HG02623 (cell line): ENCODE data around the gene C1orf141.
"Not testable (repeated sequence)": the region's sequence is repeated elsewhere in the genome, so short reads cannot be mapped to it uniquely, and the experiment has no call there.

Experiments
- ATAC-seq: cut with Tn5 transposase; IDR thresholded peaks from one replicate; pipeline ENCODE4 v1.9.1; 2021; ENCODE audit warnings: moderate library complexity; ENCODE audit not compliant: unreplicated experiment

The C1orf141 gene

GRCh38 chr1:67134695-67135094 is at the start of gene C1orf141:
Gene C1orf141 (minus strand): TSS chr1:67134970. CDS start chr1:67127240, 7,730 bp downstream.
- no peak for ATAC-seq

GRCh38 chr1:67175530-67176087 is 40.8 kb upstream of the C1orf141 start:
- ATAC-seq = no peak

DNA sequence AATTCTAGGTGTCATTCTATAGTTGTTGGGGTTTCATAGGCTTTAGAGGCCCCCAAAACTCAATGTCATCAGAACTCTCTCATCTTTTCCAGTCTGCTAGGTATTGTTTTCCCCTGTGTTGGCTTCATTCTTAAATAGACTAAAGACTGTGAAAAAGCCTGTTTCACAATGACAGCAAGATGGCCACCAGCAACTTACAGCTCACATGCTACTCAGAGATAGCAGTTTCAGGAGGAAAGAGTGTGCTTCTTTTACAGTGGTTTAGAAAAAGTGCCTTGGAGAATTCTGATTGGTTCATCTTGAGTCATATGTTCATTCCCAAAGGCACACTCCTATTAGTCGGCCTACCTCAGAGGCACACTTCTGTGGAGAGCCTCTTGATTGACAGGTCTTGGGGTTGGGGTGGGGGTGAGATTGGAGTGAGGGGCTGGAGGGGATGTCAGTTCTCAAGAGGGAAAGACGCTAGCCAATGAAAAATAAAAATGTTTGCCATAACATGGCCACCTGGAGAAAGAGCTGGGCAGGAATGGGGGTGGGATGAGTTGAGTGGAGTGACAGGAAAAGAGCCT is 40.0 kb upstream of the C1orf141 start:
- ATAC-seq = peak; percentile 46

DNA sequence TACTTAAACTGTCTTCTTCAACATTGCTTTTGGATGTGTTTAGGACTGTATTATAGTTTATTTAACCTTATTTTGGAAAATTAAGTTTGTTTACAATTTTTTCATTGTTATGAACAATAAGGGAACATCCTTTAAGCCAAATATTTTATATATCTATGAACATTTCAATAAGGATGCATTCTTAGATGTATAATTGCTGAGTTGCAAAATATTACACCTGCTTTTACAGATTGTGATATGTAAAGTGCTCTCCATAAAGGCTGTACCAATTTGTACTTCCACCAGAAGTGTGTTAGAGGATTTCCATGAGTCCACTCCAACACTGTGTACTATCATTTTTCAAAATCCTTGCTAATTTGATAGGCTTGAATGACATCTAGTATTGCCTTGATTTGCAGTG is 39.2 kb upstream of the C1orf141 start:
- ATAC-seq = no peak

- no peak for ATAC-seq
Observed at GRCh38 chr1:67171978-67172377, 37.2 kb upstream of the C1orf141 start.

DNA sequence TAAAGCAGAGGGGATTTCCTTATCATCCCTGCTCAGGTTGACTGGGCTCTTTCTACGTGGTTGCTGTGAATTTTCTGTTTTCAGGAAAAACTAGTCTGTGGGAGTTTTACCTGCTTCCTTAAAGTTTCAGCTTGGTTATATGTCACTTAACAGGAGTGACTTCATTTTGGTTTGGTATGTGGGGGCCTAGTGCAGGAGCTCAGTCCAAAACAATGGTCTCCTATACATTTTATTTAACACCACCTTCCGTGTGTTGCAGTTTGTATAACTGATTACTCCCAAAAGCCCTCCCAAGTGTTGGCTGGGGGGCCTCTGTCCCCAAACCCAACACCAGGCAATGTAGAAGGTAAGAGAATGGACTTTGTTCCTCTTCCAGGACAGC is 36.8 kb upstream of the C1orf141 start:
- ATAC-seq = no peak

DNA sequence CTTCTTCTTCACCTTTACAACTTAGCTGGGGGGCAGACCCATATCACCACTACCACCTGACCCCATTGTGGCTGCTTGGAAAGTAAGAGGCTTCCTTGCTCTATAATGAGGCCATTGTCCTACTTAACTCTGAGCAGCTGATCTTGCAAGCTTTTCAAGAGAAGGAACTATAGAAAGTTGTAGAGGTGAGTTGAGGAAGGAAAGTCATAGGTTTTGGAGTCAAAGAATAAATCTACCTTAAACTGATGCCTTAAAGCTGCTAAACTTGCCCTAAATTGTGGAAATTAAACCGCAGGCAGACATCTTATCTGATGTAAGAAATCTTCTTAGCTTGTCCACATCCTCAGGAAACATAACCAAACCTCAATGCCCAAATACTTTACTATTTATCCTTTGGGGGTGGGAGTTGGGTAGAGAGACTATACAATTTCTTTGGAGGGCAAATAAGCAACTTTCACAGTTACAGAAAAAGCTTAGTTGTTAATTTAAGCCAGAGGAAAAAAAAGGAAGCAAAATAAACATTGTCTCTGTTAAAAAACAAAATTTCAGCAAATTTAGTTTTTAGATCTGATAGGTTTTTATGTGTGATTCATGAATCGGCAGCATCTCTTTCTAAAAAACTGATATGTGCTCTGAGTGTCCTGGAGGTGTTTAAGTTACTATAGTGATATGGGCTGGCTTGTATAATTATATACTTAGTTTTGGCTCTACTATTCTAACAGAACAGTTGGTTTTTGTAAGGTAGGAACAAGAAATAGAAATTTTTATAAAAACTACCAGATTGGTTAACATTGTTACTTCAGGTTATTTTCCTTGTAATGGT is 36.2 kb upstream of the C1orf141 start:
- no peak for ATAC-seq

GRCh38 chr1:67169932-67170331 is 35.2 kb upstream of the C1orf141 start:
- no peak for ATAC-seq

- ATAC-seq = no peak
Observed at GRCh38 chr1:67169496-67169895, 34.7 kb upstream of the C1orf141 start.

DNA sequence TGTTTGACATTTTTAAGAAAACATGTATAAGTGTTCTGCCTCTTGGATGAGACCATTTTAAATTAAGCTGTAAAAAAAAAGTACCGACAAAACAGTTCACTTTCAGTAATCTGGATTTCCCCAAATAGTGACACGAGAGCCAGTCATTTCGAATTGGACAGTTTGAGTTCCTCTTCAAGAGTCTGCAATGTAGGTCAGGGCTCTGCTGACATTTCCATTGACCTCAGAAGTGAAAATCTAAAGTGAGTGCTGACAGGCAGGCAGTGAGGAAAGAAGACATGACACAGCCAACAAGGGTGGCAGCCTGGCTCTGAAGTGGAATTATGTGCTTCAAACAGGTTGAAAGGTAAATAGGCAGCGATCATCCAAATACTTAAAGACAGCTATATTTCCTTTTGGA is 31.4 kb upstream of the C1orf141 start, which contains the start of gene IL23R:
Gene IL23R, plus strand, starts transcription at position 259 of the 400 bp plus-strand sequence. CDS start 1,667 bp downstream, outside the sequence.
- ATAC-seq = peak; percentile 82

DNA sequence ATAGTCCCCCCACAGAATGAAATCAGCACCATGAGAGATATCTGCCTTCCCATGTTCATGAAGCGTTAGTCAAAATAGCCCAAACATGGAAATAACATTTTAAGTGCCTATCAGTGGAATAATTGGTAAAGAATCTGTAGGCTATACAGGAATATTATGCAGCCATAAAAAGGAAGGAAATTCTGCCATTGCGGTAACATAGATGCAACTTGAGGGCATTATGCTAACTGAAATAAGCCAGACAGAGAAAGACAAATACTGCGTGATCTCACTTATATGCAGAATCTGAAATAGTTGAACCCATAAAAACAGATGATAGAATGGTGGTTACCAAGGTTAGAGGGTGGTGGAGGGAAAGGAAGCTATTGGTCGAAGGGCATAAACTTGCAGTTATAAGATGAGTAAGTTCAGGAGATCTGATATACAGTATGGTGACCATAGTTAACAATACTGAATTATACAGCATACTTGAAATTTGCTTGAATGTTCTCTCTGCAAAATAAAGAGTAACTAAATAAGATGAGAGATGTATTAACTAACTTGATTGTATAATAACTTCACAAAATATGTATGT is 30.8 kb upstream of the C1orf141 start:
- no peak for ATAC-seq

DNA sequence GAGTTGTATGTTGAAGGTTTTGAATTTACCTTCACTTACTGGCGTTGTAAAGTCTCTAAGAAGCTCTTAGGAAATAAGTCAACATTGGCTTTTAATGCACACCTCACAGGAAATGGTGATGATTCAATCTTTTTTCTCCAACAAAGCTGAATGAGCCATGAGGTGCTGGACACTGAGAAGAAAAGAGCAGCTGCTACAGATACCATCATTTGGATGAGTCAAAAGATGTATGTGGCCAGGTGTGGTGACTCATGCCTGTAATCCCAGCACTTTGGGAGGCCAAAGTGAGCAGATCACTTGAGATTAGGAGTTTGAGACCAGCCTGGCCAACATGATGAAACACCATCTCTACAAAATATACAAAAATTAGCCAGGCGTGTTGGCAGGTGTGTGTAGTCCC is 28.2 kb upstream of the C1orf141 start:
- peak; percentile 34 for ATAC-seq

DNA sequence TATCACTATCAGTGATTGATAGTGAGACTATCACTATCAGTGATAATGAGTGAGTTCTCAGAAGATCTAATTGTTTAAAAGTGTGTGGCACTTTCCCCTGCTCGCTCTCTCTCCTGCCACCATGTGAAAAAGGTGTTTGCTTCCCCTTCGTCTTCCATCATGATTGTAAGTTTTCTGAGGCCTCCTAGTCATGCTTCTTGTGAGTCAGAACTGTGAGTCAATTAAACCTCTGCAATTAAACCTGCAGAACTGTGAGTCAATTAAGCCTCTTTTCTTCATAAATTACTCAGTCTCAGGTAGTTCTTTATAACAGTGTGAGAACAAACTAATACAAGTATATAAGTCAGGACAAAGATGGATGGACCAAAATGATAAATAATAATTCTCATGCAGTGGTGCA is 24.5 kb upstream of the C1orf141 start:
- no peak for ATAC-seq

GRCh38 chr1:67158401-67158800 is 23.6 kb upstream of the C1orf141 start:
- ATAC-seq = no peak

GRCh38 chr1:67150931-67151330 is 16.2 kb upstream of the C1orf141 start:
- no peak for ATAC-seq

GRCh38 chr1:67149179-67149770 is 14.5 kb upstream of the C1orf141 start:
- peak; percentile 88 for ATAC-seq

- ATAC-seq = no peak
Observed at GRCh38 chr1:67148516-67149178, 13.9 kb upstream of the C1orf141 start.

GRCh38 chr1:67147973-67148372 is 13.2 kb upstream of the C1orf141 start:
- not testable (repeated sequence) for ATAC-seq

DNA sequence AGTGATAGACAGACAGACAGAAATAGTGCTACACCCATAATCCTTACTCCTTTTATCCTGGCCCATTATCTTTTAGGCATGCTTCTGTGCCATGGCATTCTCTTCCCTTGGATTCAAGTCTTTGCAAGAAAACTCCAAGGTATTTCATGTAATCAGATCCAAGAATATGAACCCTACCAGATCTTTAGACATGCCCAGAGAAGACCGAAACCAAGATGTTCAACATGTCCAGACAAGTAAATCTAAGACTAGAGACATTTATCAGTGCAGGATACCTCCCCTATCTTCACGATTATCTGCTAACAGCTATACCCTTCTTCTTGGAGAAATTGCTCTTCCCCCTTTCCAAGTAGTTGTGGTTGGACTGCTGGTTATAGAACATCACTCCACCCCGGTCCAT is 11.8 kb upstream of the C1orf141 start:
- ATAC-seq = no peak

GRCh38 chr1:67146101-67146500 is 11.3 kb upstream of the C1orf141 start:
- no peak for ATAC-seq

DNA sequence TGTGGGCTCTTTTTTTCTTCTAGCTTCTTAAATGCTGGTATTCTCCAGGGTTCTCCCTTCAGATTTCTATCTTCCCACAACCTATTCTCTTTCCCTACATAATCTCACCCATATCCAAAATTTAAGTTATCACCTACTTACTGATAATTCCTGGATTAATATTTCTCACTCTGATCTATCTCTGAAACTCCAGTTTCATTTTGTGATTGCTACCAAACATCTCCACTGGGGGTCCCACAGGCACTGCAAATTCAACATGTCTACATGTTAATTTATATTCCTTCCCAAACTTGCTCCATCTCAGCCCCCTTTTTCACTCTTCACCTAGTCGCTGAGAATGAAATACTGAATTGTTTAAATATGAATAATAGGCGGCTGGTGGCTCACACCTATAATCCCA is 9.9 kb upstream of the C1orf141 start:
- no peak for ATAC-seq
